Measurements from ENCODE around the gene SDC3.
"Not testable (repeated sequence)": the region's sequence is repeated elsewhere in the genome, so short reads cannot be mapped to it uniquely, and the experiment has no call there.

The SDC3 gene

DNA sequence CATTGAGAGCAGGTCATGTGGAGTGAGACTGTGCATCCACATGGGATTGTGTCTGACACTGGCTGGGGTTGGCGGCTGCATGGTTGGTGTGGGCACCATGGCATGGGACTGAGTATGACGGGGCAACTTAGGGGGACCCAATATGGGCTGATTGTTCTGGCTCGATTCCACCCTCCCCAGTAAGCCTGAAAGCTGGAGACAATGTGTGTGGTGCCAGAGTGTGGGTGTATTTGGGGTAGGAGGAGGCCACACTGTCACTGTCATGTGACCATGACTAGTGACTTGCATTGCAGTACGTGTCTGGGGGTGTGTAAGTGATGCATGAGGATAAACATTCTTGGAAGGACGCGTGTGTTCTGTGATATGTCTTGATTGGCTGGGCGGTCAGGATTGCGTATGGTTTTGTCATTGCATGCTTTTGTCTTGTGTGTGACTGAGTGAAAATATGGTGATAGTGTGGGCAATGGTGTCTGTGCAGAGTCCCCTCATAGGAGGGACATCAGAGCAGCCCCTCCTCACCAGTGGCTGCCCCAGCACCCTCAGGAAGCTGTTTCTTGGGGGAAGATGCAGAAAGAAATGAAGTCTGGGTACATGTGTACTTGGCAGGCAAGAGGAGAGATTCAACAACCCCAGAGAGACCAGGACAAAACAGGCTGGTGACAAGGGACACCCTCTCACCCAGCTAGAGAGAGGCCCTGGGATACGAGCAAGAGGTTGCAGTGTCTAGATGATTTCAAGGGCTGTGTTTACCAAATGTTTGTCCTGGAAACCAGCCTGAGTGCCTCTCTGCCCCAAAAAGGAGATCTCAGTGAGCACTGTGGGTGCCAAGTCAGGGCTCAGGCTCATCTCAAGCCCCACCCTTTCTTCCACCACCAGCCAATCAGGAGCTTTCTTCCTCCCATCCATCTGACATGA, 36.3 kb downstream of the SDC3 start:
- no peak for DNase-seq

DNA sequence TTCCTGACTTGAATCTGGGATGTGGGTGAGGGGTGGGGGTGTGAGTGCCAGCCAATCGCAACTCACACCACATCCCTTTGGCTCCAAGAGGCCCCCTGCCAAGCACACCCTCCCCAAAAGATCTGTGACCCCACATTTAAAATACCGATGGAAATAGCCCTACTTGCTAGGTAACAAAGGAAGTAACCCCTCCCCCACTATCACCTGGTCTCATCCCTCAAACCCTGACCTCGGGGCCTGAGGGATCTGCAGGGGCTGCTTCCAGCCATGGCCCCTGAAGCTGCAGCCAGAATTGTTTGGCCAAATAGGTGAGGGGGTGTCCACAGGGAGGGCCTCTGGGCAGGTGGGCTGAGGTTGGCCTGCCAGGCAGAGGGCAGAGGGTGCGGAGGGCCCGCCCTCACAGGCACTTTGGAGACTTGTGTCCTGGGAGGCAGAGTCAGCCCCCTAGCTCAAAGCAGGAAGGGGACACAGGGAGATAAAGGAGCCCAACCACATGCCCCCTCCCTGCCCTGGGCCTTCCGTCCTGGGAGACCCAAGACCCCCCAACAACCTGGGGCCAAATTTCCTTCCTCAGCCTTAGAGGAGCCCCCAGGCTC, 37.2 kb downstream of the SDC3 start:
- DNase-seq, result no peak

DNA sequence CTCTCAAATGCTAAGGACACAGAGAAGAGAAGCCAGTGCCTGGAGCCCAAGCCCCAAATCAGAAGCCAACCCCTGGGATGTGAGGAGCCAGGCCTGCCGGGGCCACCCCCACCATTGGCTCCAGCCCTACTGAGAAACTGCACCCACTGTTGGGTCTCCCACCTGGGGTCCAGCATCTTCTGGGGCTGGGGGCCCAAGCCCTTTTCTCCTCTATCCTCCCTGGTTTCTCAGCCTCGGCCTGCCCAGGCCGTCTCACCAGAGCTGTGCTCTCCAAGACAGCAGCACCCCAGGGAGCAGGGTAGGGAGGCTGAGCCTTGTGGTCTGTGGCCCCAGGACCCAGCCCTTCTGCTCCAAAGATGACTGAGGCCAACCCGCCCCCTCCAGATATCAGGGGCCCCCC, 37.9 kb downstream of the SDC3 start:
- DNase-seq, result no peak

- DNase-seq, result no peak
Measured at GRCh38 chr1:30870035-30870434, 38.5 kb downstream of the SDC3 start.

DNA sequence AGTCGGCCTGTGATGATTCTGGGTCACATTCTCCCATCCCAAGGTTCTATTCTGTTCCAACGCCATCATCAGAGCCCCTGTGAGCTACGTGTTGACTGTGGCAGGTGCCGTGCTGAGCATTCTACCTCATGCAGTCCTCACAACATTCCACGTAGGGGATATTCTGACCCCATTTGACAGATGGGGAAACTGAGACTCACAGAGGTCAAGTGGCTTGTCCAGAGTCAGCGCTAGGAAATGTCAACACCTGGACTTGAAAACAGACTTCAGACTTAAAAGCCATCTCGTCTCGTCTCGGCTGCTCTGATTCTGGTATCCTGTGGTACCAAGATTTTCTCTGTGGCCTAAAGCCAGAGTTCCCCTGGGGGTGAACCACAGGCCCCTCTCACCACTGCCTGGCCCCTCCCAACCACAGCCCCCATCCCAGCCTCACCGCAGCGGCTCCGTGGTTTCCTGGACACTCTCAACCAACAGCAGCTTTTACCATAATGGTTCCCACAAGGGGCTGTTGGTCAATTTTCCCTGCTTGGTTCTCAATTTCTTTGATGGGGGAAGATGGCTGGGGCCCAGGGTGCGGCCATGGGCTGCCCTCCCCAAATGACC, 39.6 kb downstream of the SDC3 start:
- DNase-seq, result no peak

- not testable (repeated sequence) for DNase-seq
Measured at GRCh38 chr1:30868057-30868456, 40.5 kb downstream of the SDC3 start.

DNA sequence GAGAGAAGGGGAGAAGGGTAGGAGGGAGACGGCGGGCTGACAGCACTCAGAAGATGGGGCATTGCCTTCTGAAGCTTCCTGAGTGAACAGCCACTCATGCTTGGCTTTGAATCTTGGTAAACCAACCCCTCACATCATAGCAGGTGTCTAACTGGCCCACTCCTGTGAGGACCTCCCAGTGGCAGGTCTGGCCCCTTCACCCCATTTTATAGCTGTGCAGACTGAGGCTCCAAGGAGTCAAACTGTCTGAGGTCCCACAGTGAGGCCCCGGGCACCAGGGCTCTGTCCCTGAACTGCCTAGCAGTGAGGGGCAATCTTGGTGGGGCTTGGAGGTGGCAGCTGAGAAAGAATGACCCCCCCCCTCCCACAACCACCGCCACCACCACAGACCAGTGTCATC, 41.0 kb downstream of the SDC3 start:
- DNase-seq, result no peak

DNA sequence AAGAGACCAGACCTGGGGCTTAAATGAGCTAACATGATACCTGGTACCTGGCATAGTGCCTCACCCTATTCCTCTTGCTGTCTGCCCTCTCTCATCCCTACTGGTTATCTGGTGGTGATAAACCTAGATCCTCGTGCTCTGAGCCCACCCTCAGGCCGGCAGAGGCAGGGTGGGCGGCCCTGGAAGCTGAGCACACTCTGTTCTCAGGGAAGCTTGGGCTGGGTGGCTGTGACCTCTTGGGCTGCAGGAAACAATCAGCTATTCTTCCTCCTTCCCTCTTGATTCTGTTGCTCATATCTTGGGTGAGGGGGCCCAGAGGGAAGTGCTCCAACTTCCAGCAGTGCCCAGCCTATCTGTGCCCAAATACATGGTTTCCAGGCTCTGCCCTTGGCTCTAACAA, 42.0 kb downstream of the SDC3 start:
- DNase-seq, result no peak

- no peak for DNase-seq
Measured at GRCh38 chr1:30864681-30865080, 43.9 kb downstream of the SDC3 start.

- no peak for DNase-seq
Measured at GRCh38 chr1:30863858-30864604, 44.5 kb downstream of the SDC3 start.

DNA sequence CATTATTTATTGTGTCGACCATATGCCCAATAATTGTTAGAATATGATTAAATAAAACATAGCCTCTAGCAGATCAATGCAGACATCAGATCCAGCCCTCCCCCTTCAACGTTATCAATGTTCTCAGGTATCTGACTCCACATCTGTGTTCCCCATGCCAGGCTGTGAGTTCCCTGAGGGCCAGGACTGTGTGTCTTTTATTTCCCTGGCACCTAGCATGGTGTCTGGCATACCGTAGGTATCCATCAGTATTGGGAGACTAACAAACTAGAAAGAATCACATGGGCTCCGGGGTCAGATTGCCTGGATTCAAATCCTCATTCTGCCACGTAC, 48.3 kb downstream of the SDC3 start:
- DNase-seq, result no peak

DNA sequence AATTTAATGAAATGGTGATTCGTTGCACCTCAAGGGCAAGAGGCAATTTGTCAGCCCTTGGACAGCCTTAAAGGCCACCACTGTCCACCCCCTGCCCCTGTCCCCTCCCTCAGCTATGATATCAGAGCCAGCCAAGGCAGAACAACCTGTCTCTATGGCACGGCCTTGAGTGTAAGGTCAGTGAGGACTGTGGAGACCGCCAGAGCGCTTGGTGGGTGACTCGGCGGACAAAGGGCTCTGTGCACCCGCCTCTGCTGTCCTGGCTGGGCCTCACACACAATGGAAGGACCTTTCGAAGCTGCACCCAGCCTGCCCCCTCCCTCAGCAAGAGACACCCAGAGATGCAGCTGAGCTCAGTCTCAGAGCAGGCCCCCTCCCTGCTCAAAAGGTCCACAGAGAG, 50.6 kb downstream of the SDC3 start:
- DNase-seq, result no peak

DNA sequence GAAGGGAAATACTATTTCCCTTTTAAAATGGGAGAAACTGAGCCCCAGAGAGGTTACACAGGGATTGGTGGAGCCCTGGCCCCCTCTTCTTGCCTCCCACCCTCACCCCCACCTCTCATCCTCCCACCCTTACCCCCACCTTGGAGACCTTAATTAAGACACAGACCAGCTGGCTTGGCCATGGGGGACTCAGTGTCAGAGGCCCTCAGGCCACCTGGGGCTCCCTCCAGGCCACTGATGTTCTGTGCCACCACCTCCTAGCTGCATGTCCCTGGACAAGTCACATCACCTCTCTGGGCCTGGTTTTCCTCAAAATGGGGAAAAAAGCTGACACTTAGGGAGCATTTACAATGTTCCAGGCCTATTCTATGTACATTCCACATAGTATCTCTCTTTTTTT, 51.5 kb downstream of the SDC3 start:
- DNase-seq, result no peak

DNA sequence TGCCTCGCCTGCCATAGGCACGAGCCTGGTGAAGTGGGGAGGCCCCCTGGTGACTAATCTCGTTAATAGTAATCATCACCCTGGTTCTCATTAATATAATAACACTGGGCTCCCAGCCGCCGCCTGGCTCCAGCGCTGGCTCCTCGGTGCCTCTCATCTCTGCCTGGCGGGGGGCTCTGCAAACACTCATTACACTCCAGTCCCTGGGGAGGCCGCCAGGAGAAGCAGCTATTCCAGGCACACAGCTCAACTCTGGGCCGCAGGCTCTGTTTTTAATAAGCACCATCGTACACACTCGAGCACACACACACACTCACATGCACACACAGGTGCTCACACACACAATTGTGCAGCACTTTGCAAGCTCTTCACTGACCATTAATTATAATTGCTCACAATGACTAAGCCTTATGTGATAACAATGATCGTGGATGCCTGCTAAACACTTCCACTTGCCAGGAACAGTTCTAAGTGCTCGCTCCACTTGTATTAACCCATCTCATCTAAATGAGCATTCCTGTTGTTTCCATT, 52.2 kb downstream of the SDC3 start:
- DNase-seq, result no peak

DNA sequence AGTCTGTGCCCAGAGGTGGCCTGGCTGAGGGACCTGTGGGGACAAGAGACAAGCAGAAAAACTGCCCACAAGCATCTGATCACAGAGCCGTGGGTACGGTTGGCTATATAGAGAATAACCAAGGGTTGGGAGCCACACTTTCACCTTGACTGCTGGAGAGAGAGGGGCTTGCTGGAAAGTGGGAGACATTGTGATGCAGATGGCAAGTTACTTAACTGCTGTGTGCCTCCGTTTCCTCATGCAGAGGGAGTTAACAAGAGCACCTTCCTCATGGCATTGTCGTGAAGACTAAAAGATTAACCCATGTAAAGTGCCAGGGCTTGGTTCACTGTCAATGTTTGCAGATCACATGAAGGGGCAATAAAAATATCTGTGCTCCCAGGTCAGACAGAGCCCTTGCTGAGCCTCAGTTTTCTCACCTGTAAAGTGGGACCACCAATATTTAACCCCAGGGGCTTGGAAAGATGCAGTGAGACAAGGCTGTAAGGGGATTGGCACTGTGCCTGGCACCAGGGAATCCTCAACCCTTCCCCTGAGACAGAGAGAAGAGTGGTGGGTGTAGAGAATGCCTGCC, 52.8 kb downstream of the SDC3 start:
- no peak for DNase-seq

- no peak for DNase-seq
Measured at GRCh38 chr1:30853350-30853749, 55.2 kb downstream of the SDC3 start.

DNA sequence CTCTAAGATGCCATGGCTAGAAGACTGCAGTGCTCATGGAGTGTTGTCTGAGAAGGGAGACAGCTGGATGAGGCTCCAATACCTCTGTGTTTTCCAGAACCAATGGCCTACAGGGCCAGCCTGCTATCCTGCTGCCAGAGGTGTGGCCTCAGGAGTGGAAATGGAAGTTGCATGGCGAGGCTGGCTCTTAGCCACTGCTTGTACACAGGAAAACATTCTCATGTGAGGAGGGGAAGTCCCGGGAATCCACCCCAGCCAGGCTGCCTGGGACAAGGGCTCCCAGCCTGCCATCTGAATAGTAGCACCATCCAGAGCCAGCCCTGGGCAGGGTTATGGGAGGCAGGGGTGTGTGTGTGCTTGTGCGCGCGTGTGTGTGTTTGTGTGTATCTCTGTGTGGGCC, 56.5 kb downstream of the SDC3 start:
- no peak for DNase-seq

DNA sequence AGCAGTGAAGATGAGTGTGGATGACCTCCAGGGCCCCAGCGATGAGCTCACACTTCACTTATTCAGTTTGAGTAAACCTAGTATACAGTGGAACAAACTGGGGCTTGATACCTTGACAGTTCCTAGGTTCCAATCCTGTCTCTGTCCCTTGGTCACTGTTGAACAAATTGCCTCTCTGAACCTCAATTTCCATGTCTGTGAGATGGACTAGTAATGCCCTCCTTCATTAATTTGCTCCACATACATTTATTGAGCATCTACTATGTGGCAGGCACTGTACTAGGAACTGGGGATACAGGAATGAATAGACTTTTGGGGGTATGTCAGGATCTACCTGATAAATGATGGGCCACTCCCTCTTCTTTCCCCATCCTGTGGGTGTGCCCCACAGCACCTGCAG, 57.3 kb downstream of the SDC3 start:
- no peak for DNase-seq

DNA sequence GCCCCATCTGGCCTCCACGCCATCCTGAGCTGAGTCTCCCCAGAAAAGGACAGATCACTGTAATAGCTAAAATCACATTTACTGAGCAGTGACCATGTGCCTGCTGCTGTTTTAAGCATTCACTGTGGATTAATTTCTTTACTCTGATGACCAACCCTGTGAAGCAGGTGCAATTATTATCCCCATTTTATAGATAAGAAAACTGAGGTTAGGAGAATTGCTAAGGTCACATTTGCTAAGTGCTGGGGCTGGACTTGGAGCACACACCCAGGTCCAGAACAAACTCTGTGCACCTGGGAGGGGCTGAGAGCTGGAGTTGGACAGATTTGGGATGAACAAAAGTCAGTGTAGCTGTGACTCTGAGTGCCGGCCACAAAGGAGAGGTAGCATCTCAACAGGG, 58.0 kb downstream of the SDC3 start:
- no peak for DNase-seq

DNA sequence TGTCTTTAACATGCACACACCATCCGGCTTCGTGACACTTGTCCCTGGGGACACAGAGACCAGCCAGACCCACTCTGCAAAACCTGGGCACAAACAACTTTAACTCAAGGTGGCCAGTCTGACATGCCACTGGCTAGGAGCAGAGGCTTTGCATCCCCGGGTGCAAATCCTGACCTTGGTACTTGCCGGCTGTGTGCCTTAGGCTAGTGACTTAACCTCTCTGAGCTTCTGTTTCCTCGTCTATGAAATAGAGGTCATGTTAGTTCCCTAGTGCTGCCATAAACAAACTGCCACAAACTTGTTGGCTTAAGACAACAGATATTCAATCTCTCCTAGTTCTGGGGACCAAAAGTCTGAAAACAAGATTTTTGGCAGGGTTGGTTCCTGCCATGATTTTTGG, 60.4 kb downstream of the SDC3 start:
- DNase-seq, result no peak

GRCh38 chr1:30847358-30847972, 61.1 kb downstream of the SDC3 start:
- no peak for DNase-seq

DNA sequence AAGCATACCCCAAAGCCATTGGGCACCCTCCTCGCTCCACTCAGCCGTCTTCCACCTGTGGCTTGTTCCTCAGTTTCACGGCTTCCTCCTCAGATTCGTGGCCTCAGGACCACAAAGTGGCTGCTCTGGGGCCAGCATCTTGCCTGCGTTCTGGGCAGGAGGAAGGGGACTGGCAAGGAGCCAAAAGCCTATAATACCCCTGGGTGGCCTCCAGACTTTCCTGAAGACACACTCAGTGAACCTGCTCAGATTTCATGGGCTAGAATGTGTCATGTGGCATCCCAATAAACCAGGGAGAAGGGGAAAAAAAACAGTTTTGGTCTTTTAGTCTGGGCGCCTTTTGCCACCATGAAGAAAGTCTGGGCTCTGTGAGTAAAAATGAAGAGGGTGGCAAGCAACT, 62.0 kb downstream of the SDC3 start:
- no peak for DNase-seq

DNA sequence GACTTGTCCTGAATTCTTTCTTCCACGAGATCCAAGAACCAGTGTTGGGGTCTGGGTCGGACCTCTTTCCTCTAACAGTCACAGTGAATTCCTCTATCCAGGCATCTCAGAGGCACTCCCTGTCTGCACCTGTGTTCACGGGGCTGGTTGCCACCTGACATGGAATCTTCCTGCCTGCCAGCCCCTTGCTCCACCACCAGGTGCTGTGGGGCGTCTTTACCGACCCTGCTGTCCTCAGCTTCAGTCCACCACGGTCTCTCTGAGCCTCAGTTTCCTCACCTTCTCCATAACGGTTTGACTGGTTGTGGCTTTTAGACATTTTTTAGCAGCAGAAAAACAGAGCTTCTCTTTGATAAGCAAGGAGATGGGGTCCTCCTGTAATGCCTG, 62.7 kb downstream of the SDC3 start:
- no peak for DNase-seq

All from activated CD4-positive, alpha-beta T cell treated with anti-CD3 and anti-CD28 coated beads, Interleukin-2, amount 50 U/mL, for 1 hour (primary cell).